Measurements from ENCODE around the gene CFAP45.

DNA sequence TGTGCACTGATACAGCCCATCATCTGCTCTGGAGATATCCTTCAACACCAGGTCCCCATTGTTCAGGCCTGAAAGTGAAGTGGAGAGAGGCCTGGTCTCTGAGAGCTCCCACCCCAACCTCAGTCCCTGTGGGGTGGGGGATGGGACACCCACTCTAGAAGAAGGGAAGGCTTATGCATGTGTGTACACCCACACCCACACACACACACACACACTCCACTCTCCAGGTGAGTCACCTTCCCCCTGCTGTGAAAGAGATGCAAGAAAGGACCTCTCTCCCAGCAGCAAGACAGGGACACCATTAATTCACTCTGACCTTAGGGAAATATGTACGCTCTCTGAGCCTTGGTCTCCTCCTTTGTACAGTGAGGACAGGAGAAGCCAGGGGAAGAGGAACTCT, 43.4 kb downstream of the CFAP45 start:
- TF ChIP-seq CTCF (IDR thresholded peaks at IDR 0.05; ENCODE audit: poor library complexity) (no peak), EZH2 (IDR thresholded peaks at IDR 0.05; ENCODE audit: borderline replicate concordance) (no peak), EZH2phosphoT487 (IDR thresholded peaks at IDR 0.05; ENCODE audit: low read depth, severe bottlenecking, unreplicated experiment) (no peak)
